Small intestine (tissue), 7 donors: ENCODE measurements around the gene PHACTR3. TPM values are rescaled to one million over a fixed set of nuclear protein-coding genes. Genes with fewer than 3 reads are reported as not detected.
A peak's percentile ranks its signal among the peaks of the same experiment; 100 is the strongest.

Source experiments
- DNase-seq, 2 donors: peaks; one replicate each; pipeline versions ENCODE4 v3.0.0 to v3.0.0-alpha.2; 2013
- FAIRE-seq: peaks from 2 replicates; lab custom pipeline; 2012; peaks lifted over from hg19 to GRCh38; lab: Jason Lieb, UNC
- H3K27ac ChIP-seq, 3 donors: one replicate each; pipeline ENCODE4 v1.5.1; 2013; ENCODE audit warnings: low read length in 2 of 3, mild to moderate bottlenecking in 2 of 3, control low read depth in 1 of 3, inconsistent platforms in 1 of 3, low read depth in 1 of 3, moderate library complexity in 1 of 3
- H3K27me3 ChIP-seq, 3 donors: one replicate each; pipeline ENCODE4 v1.6.1; 2013; ENCODE audit warnings: low read length in 3 of 3, inconsistent platforms in 1 of 3; ENCODE audit not compliant: control insufficient read depth in 3 of 3, insufficient read depth in 3 of 3
- H3K36me3 ChIP-seq, 3 donors: one replicate each; pipeline ENCODE4 v1.6.1; 2013; ENCODE audit warnings: low read length in 3 of 3, inconsistent platforms in 1 of 3, low read depth in 1 of 3, mild to moderate bottlenecking in 1 of 3, moderate library complexity in 1 of 3; ENCODE audit not compliant: control insufficient read depth in 3 of 3, insufficient read depth in 2 of 3
- H3K4me1 ChIP-seq, 3 donors: one replicate each; pipeline ENCODE4 v1.6.1; 2013; ENCODE audit warnings: low read length in 2 of 3, inconsistent platforms in 1 of 3, low read depth in 1 of 3, mild to moderate bottlenecking in 1 of 3, moderate library complexity in 1 of 3; ENCODE audit not compliant: control insufficient read depth in 3 of 3, insufficient read depth in 2 of 3
- H3K4me3 ChIP-seq, 3 donors: one replicate each; pipeline ENCODE4 v1.5.1; 2013; ENCODE audit warnings: low read length in 3 of 3, control low read depth in 1 of 3, inconsistent platforms in 1 of 3, low read depth in 1 of 3, mild to moderate bottlenecking in 1 of 3, moderate library complexity in 1 of 3
- H3K9me3 ChIP-seq, 2 donors: one replicate each; pipeline ENCODE4 v1.6.1; 2013; ENCODE audit warnings: low read depth in 1 of 2, low read length in 1 of 2; ENCODE audit not compliant: control insufficient read depth in 2 of 2, insufficient read depth in 1 of 2
- WGBS, 3 donors: extraction: QIAGEN DNeasy Blood & Tissue Kit; methylation state at CpG; one replicate each; pipeline ENCODE4 v1.1.7; 2013; 5-methylcytosine and 5-hydroxymethylcytosine counted together
- polyA plus RNA-seq, 4 donors: library from polyadenylated mRNA; stranded (reverse) in 3 of 4; unstranded in 1 of 4; fragments of 200-250 nt in 3 of 4; fragments of 120-200 nt in 1 of 4; gene quantifications; one replicate each; pipeline versions ENCODE4 v1.2.1 to v1.2.3, GENCODE V29; 2013
- donor health status: healthy with polysubstance abuse.
- donor health status: control.
- donor health status: control.
- donor health status: Bipolar disorder and iron deficiency.
- donor health status: healthy.

The PHACTR3 gene
- polyA plus RNA-seq, 4 donors: 1.9 to 7.1 (median 4.9) TPM

GRCh38 chr20:59794555-59794954, 190.2 kb downstream of the PHACTR3 start:
- no peak for FAIRE-seq
- WGBS, 3 donors: 66 to 79% (median 72%) methylated on average over 2 of the region's 2 CpGs

GRCh38 chr20:59800309-59800708, 196.0 kb downstream of the PHACTR3 start:
- 36 to 56% (median 44%) methylated on average over 1 of the region's 1 CpG for WGBS, 3 donors
- no peak overlapping the region for H3K4me3 ChIP-seq
- FAIRE-seq (no peak), DNase-seq (no peak)
- no peaks in the 10 kb centered on the region for H3K4me1 ChIP-seq
- H3K27me3 ChIP-seq: no peaks in the 10 kb centered on the region
- H3K27ac ChIP-seq: no peak overlapping the region
- no peaks in the 10 kb centered on the region for H3K36me3 ChIP-seq
- H3K9me3 ChIP-seq: peaks cover 0 to 8% of the 10 kb centered on the region in 2 donors

More at GRCh38 chr20:59794555-59794954, 190.2 kb downstream of the PHACTR3 start:
- no peak for DNase-seq
- Histone ChIP-seq H3K4me1 (no peaks in the 10 kb centered on the region), H3K9me3 (peaks cover 0 to 1% of the 10 kb centered on the region in 2 donors), H3K4me3 (no peak overlapping the region), H3K36me3 (no peaks in the 10 kb centered on the region), H3K27ac (no peak overlapping the region), H3K27me3 (no peaks in the 10 kb centered on the region)

- WGBS, 3 donors: 77 to 87% (median 83%) methylated on average over 4 of the region's 4 CpGs
- peaks cover 0 to 8% of the 10 kb centered on the region in 2 donors for H3K9me3 ChIP-seq
- H3K27me3 ChIP-seq: no peaks in the 10 kb centered on the region
- DNase-seq (no peak), FAIRE-seq (no peak)
- no peaks in the 10 kb centered on the region for H3K36me3 ChIP-seq
- no peaks in the 10 kb centered on the region for H3K4me1 ChIP-seq
- no peak overlapping the region for H3K27ac ChIP-seq
- no peak overlapping the region for H3K4me3 ChIP-seq
Observed at GRCh38 chr20:59802018-59802417, 197.7 kb downstream of the PHACTR3 start.

GRCh38 chr20:59802471-59803221, 198.3 kb downstream of the PHACTR3 start:
- H3K27ac ChIP-seq: no peak overlapping the region
- no peaks in the 10 kb centered on the region for H3K36me3 ChIP-seq
- 83 to 94% (median 87%) methylated on average over 9 of the region's 9 CpGs for WGBS, 3 donors
- H3K4me3 ChIP-seq: no peak overlapping the region
- FAIRE-seq (no peak), DNase-seq (no peak)
- H3K27me3 ChIP-seq: no peaks in the 10 kb centered on the region
- no peaks in the 10 kb centered on the region for H3K4me1 ChIP-seq
- peaks cover 0 to 8% of the 10 kb centered on the region in 2 donors for H3K9me3 ChIP-seq

- H3K9me3 ChIP-seq: peaks cover 0 to 8% of the 10 kb centered on the region in 2 donors
- no peak for FAIRE-seq
- H3K27ac ChIP-seq: no peak overlapping the region
- H3K4me1 ChIP-seq: no peaks in the 10 kb centered on the region
- 19 to 27% (median 21%) methylated on average over 5 of the region's 5 CpGs for WGBS, 3 donors
- peak in 1 of 2 donors; percentile 66 for DNase-seq
- no peak overlapping the region for H3K4me3 ChIP-seq
- H3K27me3 ChIP-seq: no peaks in the 10 kb centered on the region
- H3K36me3 ChIP-seq: no peaks in the 10 kb centered on the region
Observed at GRCh38 chr20:59804347-59804746, 200.0 kb downstream of the PHACTR3 start.

GRCh38 chr20:59804871-59805665, 200.7 kb downstream of the PHACTR3 start:
- Histone ChIP-seq H3K36me3 (no peaks in the 10 kb centered on the region), H3K4me1 (no peaks in the 10 kb centered on the region), H3K9me3 (peaks cover 0 to 8% of the 10 kb centered on the region in 2 donors), H3K27ac (no peak overlapping the region), H3K4me3 (no peak overlapping the region), H3K27me3 (no peaks in the 10 kb centered on the region)
- FAIRE-seq (no peak), DNase-seq (no peak)
- 80 to 86% (median 84%) methylated on average over 9 of the region's 9 CpGs for WGBS, 3 donors

- no peaks in the 10 kb centered on the region for H3K36me3 ChIP-seq
- whole genome bisulfite sequencing, 3 donors: 86 to 95% (median 89%) methylated on average over 26 of the region's 26 CpGs
- H3K27ac ChIP-seq: no peak overlapping the region
- FAIRE-seq: no peak
- H3K4me1 ChIP-seq: no peaks in the 10 kb centered on the region
- H3K9me3 ChIP-seq: peaks cover 0 to 4% of the 10 kb centered on the region in 2 donors
- no peak overlapping the region for H3K4me3 ChIP-seq
- no peaks in the 10 kb centered on the region for H3K27me3 ChIP-seq
- DNase-seq: no peak
Observed at GRCh38 chr20:59805786-59806577, 201.6 kb downstream of the PHACTR3 start.

- H3K27me3 ChIP-seq: no peaks in the 10 kb centered on the region
- H3K27ac ChIP-seq: no peak overlapping the region
- H3K4me3 ChIP-seq: no peak overlapping the region
- FAIRE-seq (no peak), DNase-seq (no peak)
- peaks cover 0 to 3% of the 10 kb centered on the region in 2 donors for H3K9me3 ChIP-seq
- H3K36me3 ChIP-seq: no peaks in the 10 kb centered on the region
- WGBS, 3 donors: 94 to 95% (median 95%) methylated on average over 10 of the region's 10 CpGs
- no peaks in the 10 kb centered on the region for H3K4me1 ChIP-seq
Observed at GRCh38 chr20:59806578-59806975, 202.2 kb downstream of the PHACTR3 start.
